ENCODE results near the gene ABCC1. TPM values are rescaled to one million over a fixed set of nuclear protein-coding genes. Genes with fewer than 3 reads are reported as not detected.

ABCC1 gene
- total and polyA plus RNA-seq, 2 of the 8 experiments (the other 6 are each of a cell fraction or from before 2014, with no cell fraction given), result 42.6 to 66.8 TPM

GRCh38 chr16:15932939-15933338 lies 16.5 kb upstream of the ABCC1 start:
- Histone ChIP-seq H3K4me2 (ENCODE audit: insufficient read depth in 1 of 2, low read depth in 2 of 2, low read length in 2 of 2) (no peak overlapping the region), H3K4me3 (ENCODE audit: extremely low read depth in 1 of 4, insufficient read depth in 2 of 4, low read depth in 3 of 4, low read length in 4 of 4) (no peak overlapping the region), H4K5ac (ENCODE audit: insufficient read length, low read depth, low read length) (no peak overlapping the region), H3K14ac (ENCODE audit: insufficient read length) (no peak overlapping the region), H3K9me3 (ENCODE audit: insufficient read depth in 2 of 2, low read depth in 1 of 2, low read length in 1 of 2) (no peaks in the 10 kb centered on the region), H3K79me1 (ENCODE audit: low read depth, low read length) (no peaks in the 10 kb centered on the region), H3K36me3 (ENCODE audit: control insufficient read depth in 2 of 4, insufficient read depth in 4 of 4, low read length in 3 of 4) (no peaks in the 10 kb centered on the region), H3K23ac (ENCODE audit: insufficient read length) (no peak overlapping the region), H3K27ac (ENCODE audit: low read depth, low read length) (no peak overlapping the region), H3K27me3 (replicated peaks in 1 of 4; ENCODE audit: control insufficient read depth in 3 of 4, extremely low read depth in 1 of 4, insufficient read depth in 3 of 4, low read length in 3 of 4) (no peaks in the 10 kb centered on the region), H2BK120ac (replicated peaks; ENCODE audit: low read depth, low read length) (no peak overlapping the region), H3K79me2 (ENCODE audit: control insufficient read depth in 1 of 2, insufficient read depth in 2 of 2, low read length in 2 of 2) (no peaks in the 10 kb centered on the region), H3K56ac (replicated peaks; ENCODE audit: insufficient read length, low read depth, low read length) (no peak overlapping the region), H4K20me1 (replicated peaks in 1 of 2; ENCODE audit: control insufficient read depth in 1 of 2, insufficient read depth in 2 of 2, low read length in 2 of 2) (no peaks in the 10 kb centered on the region), H2AK5ac (ENCODE audit: low read depth, low read length) (no peak overlapping the region), H3K4ac (replicated peaks; ENCODE audit: insufficient read length, low read depth, low read length) (no peak overlapping the region), H3K9ac (replicated peaks in 1 of 4; ENCODE audit: extremely low read depth in 1 of 4, low read depth in 3 of 4, low read length in 3 of 4) (no peak overlapping the region), H3K18ac (ENCODE audit: extremely low read depth, low read length) (no peak overlapping the region), H3K4me1 (replicated peaks in 1 of 4; ENCODE audit: control insufficient read depth in 3 of 4, insufficient read depth in 4 of 4, low read length in 3 of 4) (no peaks in the 10 kb centered on the region), H4K8ac (ENCODE audit: extremely low read depth, insufficient read depth, low read length) (no peak overlapping the region), H4K91ac (replicated peaks; ENCODE audit: insufficient read length, low read length) (no peak overlapping the region), H3K23me2 (ENCODE audit: low read depth, low read length) (no peaks in the 10 kb centered on the region), H2BK5ac (ENCODE audit: low read depth, low read length) (no peak overlapping the region), H2BK20ac (ENCODE audit: low read length) (no peak overlapping the region), H2AFZ (ENCODE audit: low read length) (no peak overlapping the region), H2BK12ac (ENCODE audit: low read depth, low read length) (no peak overlapping the region), H2BK15ac (ENCODE audit: low read length) (no peak overlapping the region)
- ChIA-PET CTCF (ENCODE audit: partially characterized antibody) (no interaction called here), POLR2A (ENCODE audit: partially characterized antibody) (no interaction called here)
- FAIRE-seq, result no peak
- no peak for DNase-seq (ENCODE audit: low read depth in 1 of 2, low spot score in 2 of 2)
- no peak for TF ChIP-seq CBX8 (IDR thresholded peaks at IDR 0.05; ENCODE audit: borderline replicate concordance, low read depth, low read length)
- TF ChIP-seq BACH1 (IDR thresholded peaks at IDR 0.05; ENCODE audit: low read length), result no peak
- TF ChIP-seq CREB1 (IDR thresholded peaks at IDR 0.05), result no peak
- no peak for TF ChIP-seq SAP30 (IDR thresholded peaks at IDR 0.05; ENCODE audit: insufficient read depth, insufficient replicate concordance, low read length)
- WGBS, 2 experiments (ENCODE audit: extremely low coverage in 1 of 2, insufficient coverage in 1 of 2, insufficient read length in 1 of 2, insufficient replicate concordance in 2 of 2, low coverage in 1 of 2, low lambda C conversion rate in 2 of 2, missing lambda C conversion rate in 1 of 2), result 92% methylated on average over 5 of the region's 6 CpGs; no CpG with 5 or more reads in 1 of the 2 experiments
